Fibroblast of skin of right biceps (primary cell): ENCODE results near the gene PPP2R2D.
A peak's percentile ranks its signal among the peaks of the same experiment; 100 is the strongest.
"Not testable (repeated sequence)": the region's sequence is repeated elsewhere in the genome, so short reads cannot be mapped to it uniquely, and the experiment has no call there.

Experiments
- DNase-seq: peaks from one replicate; pipeline ENCODE4 v3.0.0-alpha.2; 2013

The PPP2R2D gene

GRCh38 chr10:131930150-131930549, 29.3 kb downstream of the PPP2R2D start:
- no peak for DNase-seq

GRCh38 chr10:131930586-131931330, 29.9 kb downstream of the PPP2R2D start:
- no peak for DNase-seq

GRCh38 chr10:131931981-131932380, 31.2 kb downstream of the PPP2R2D start:
- DNase-seq = no peak

- DNase-seq = no peak
These were observed 32.3 kb downstream of the PPP2R2D start for GRCh38 chr10:131933016-131933695.

- DNase-seq = no peak
These were observed 32.9 kb downstream of the PPP2R2D start for GRCh38 chr10:131933696-131934086.

GRCh38 chr10:131934769-131935168, 34.0 kb downstream of the PPP2R2D start:
- DNase-seq = no peak

- DNase-seq = no peak
These were observed 34.5 kb downstream of the PPP2R2D start for GRCh38 chr10:131935260-131935659.

- DNase-seq = no peak
These were observed 35.5 kb downstream of the PPP2R2D start for GRCh38 chr10:131936294-131936693.

GRCh38 chr10:131936736-131937135, 35.9 kb downstream of the PPP2R2D start:
- no peak for DNase-seq

- no peak for DNase-seq
These were observed 37.0 kb downstream of the PPP2R2D start for GRCh38 chr10:131937836-131938235.

- no peak for DNase-seq
These were observed 37.9 kb downstream of the PPP2R2D start for GRCh38 chr10:131938681-131939080.

GRCh38 chr10:131942455-131942854, 41.6 kb downstream of the PPP2R2D start:
- no peak for DNase-seq

- peak; percentile 8 for DNase-seq
These were observed 42.4 kb downstream of the PPP2R2D start for GRCh38 chr10:131943021-131943814.

- no peak for DNase-seq
These were observed 43.6 kb downstream of the PPP2R2D start for GRCh38 chr10:131944412-131944811.

- no peak for DNase-seq
These were observed 44.3 kb downstream of the PPP2R2D start for GRCh38 chr10:131944976-131945695.

- DNase-seq = peak; percentile 83
These were observed 45.5 kb downstream of the PPP2R2D start for GRCh38 chr10:131946321-131946751.

GRCh38 chr10:131946880-131947279, 46.1 kb downstream of the PPP2R2D start:
- no peak for DNase-seq

- DNase-seq = peak; percentile 81
These were observed 47.0 kb downstream of the PPP2R2D start for GRCh38 chr10:131947631-131948347.

- DNase-seq = no peak
These were observed 47.7 kb downstream of the PPP2R2D start for GRCh38 chr10:131948501-131948900.

GRCh38 chr10:131949041-131949862, 48.4 kb downstream of the PPP2R2D start:
- DNase-seq = no peak

GRCh38 chr10:131949908-131950307, 49.1 kb downstream of the PPP2R2D start:
- not testable (repeated sequence) for DNase-seq
